NB4 (cell line): ENCODE measurements around the gene MAP2K3.

ENCODE experiments used
- CTCF ChIP-seq: IDR thresholded peaks from one replicate; pipeline ENCODE4 v1.5.1; 2012; ENCODE audit warnings: low read depth, low read length
- MAX ChIP-seq: IDR thresholded peaks from 2 replicates; pipeline ENCODE4 v1.6.1; 2011; ENCODE audit warnings: low read depth, low read length
- MYC ChIP-seq: IDR thresholded peaks from 2 replicates; pipeline ENCODE4 v1.6.1; 2011; ENCODE audit warnings: low read depth, low read length
- POLR2A ChIP-seq: IDR thresholded peaks from 2 replicates; pipeline ENCODE4 v1.6.1; 2011; ENCODE audit warnings: mild to moderate bottlenecking; ENCODE audit not compliant: insufficient read length; ENCODE audit errors: extremely low read depth

- TF ChIP-seq CTCF (peak; percentile 94), POLR2A (no peak), MYC (peak; percentile 98), MAX (peak; percentile 99)
These were observed 4.4 kb upstream of the MAP2K3 start for GRCh38 chr17:21280081-21280518.
